Measurements from ENCODE around the gene TFIP11.

TFIP11 gene

GRCh38 chr22:26481694-26482093, 30.6 kb downstream of the TFIP11 start:
- TF ChIP-seq EZH2phosphoT487 (IDR thresholded peaks at IDR 0.05; ENCODE audit: low read depth) (no peak), CTCF (IDR thresholded peaks at IDR 0.05; ENCODE audit: low read depth, low read length) (no peak)
- Histone ChIP-seq H3K4me1 (ENCODE audit: low read length) (peaks cover 53% of the 10 kb centered on the region), H3K9ac (ENCODE audit: low read length) (peak overlapping the region; percentile 13; the same call in 1 of the 2 replicates)

GRCh38 chr22:26481112-26481693, 31.1 kb downstream of the TFIP11 start:
- Histone ChIP-seq H2AFZ (ENCODE audit: low read depth, low read length) (no peak overlapping the region), H3K9ac (ENCODE audit: low read length) (peak overlapping the region; percentile 13; the same call in 1 of the 2 replicates), H3K4me3 (ENCODE audit: low read length) (peak overlapping the region; percentile 87), H3K27me3 (ENCODE audit: low read depth, low read length) (no peaks in the 10 kb centered on the region), H3K4me2 (ENCODE audit: low read length) (peak overlapping the region; percentile 92), H3K9me3 (ENCODE audit: insufficient read depth, low read length) (no peaks in the 10 kb centered on the region), H3K4me1 (ENCODE audit: low read length) (peaks cover 53% of the 10 kb centered on the region), H3K36me3 (replicated peaks; ENCODE audit: low read depth, low read length) (peaks cover 28% of the 10 kb centered on the region), H3K27ac (ENCODE audit: low read length) (peak overlapping the region; percentile 65), H4K20me1 (ENCODE audit: insufficient read depth, low read length) (0 out of 2 replicates have a peak, but pooled peaks cover 4% of the 10 kb centered on the region), H3K79me2 (ENCODE audit: low read length) (peaks cover 64% of the 10 kb centered on the region)
- TF ChIP-seq CTCF (IDR thresholded peaks at IDR 0.05; ENCODE audit: low read depth, low read length) (no peak), EZH2phosphoT487 (IDR thresholded peaks at IDR 0.05; ENCODE audit: low read depth) (no peak)

More at GRCh38 chr22:26481694-26482093, 30.6 kb downstream of the TFIP11 start:
- no peaks in the 10 kb centered on the region for H3K9me3 ChIP-seq (ENCODE audit: insufficient read depth, low read length)
- peak overlapping the region; percentile 65 for H3K27ac ChIP-seq (ENCODE audit: low read length)
- peaks cover 69% of the 10 kb centered on the region for H3K79me2 ChIP-seq (ENCODE audit: low read length)
- no peak overlapping the region for H2AFZ ChIP-seq (ENCODE audit: low read depth, low read length)
- peaks cover 23% of the 10 kb centered on the region for H3K36me3 ChIP-seq (replicated peaks; ENCODE audit: low read depth, low read length)
- peak overlapping the region; percentile 87 for H3K4me3 ChIP-seq (ENCODE audit: low read length)
- H4K20me1 ChIP-seq (ENCODE audit: insufficient read depth, low read length), result 0 out of 2 replicates have a peak, but pooled peaks cover 4% of the 10 kb centered on the region
- peak overlapping the region; percentile 92 for H3K4me2 ChIP-seq (ENCODE audit: low read length)
- H3K27me3 ChIP-seq (ENCODE audit: low read depth, low read length), result no peaks in the 10 kb centered on the region

GRCh38 chr22:26480611-26480932, 31.7 kb downstream of the TFIP11 start:
- Histone ChIP-seq H3K4me2 (ENCODE audit: low read length) (peak overlapping the region; percentile 92; the same call in 1 of the 2 replicates), H3K79me2 (ENCODE audit: low read length) (peaks cover 57% of the 10 kb centered on the region), H4K20me1 (ENCODE audit: insufficient read depth, low read length) (0 out of 2 replicates have a peak, but pooled peaks cover 4% of the 10 kb centered on the region), H3K4me3 (ENCODE audit: low read length) (no peak overlapping the region), H3K27ac (ENCODE audit: low read length) (no peak overlapping the region), H3K9ac (ENCODE audit: low read length) (no peak overlapping the region), H3K27me3 (ENCODE audit: low read depth, low read length) (no peaks in the 10 kb centered on the region), H3K4me1 (ENCODE audit: low read length) (peaks cover 53% of the 10 kb centered on the region), H3K9me3 (ENCODE audit: insufficient read depth, low read length) (no peaks in the 10 kb centered on the region), H2AFZ (ENCODE audit: low read depth, low read length) (no peak overlapping the region), H3K36me3 (replicated peaks; ENCODE audit: low read depth, low read length) (peaks cover 26% of the 10 kb centered on the region)
- no peak for TF ChIP-seq CTCF (IDR thresholded peaks at IDR 0.05; ENCODE audit: low read depth, low read length)
- no peak for TF ChIP-seq EZH2phosphoT487 (IDR thresholded peaks at IDR 0.05; ENCODE audit: low read depth)

GRCh38 chr22:26479792-26480610, 32.3 kb downstream of the TFIP11 start:
- H3K4me3 ChIP-seq (ENCODE audit: low read length), result peak overlapping the region; percentile 54
- H3K27me3 ChIP-seq (ENCODE audit: low read depth, low read length), result no peaks in the 10 kb centered on the region
- no peak overlapping the region for H2AFZ ChIP-seq (ENCODE audit: low read depth, low read length)
- no peak overlapping the region for H3K27ac ChIP-seq (ENCODE audit: low read length)
- no peak for TF ChIP-seq EZH2phosphoT487 (IDR thresholded peaks at IDR 0.05; ENCODE audit: low read depth)
- TF ChIP-seq CTCF (IDR thresholded peaks at IDR 0.05; ENCODE audit: low read depth, low read length), result no peak
- H3K9ac ChIP-seq (ENCODE audit: low read length), result peak overlapping the region; percentile 17; the same call in 1 of the 2 replicates
- H3K4me2 ChIP-seq (ENCODE audit: low read length), result peak overlapping the region; percentile 92
- H3K9me3 ChIP-seq (ENCODE audit: insufficient read depth, low read length), result no peaks in the 10 kb centered on the region
- H3K36me3 ChIP-seq (replicated peaks; ENCODE audit: low read depth, low read length), result peaks cover 27% of the 10 kb centered on the region
- H4K20me1 ChIP-seq (ENCODE audit: insufficient read depth, low read length), result 0 out of 2 replicates have a peak, but pooled peaks cover under 1% of the 10 kb centered on the region
- H3K4me1 ChIP-seq (ENCODE audit: low read length), result peaks cover 48% of the 10 kb centered on the region
- peaks cover 52% of the 10 kb centered on the region for H3K79me2 ChIP-seq (ENCODE audit: low read length)

Data from OCI-LY3 (cell line).